IPS-20b (cell line): ENCODE data around the gene ALDOA.

Source experiments
- H3K27ac ChIP-seq: one replicate; pipeline ENCODE4 v1.5.1; 2013; ENCODE audit warnings: low read length
- H3K27me3 ChIP-seq: 2 replicates; pipeline ENCODE4 v1.6.1; 2013; ENCODE audit warnings: mild to moderate bottlenecking, low read length, inconsistent platforms; ENCODE audit not compliant: insufficient read depth
- H3K36me3 ChIP-seq: 2 replicates; pipeline ENCODE4 v1.6.1; 2013; ENCODE audit warnings: low read depth, mild to moderate bottlenecking, inconsistent platforms, low read length, moderate library complexity; ENCODE audit not compliant: insufficient read depth
- H3K4me1 ChIP-seq: 2 replicates; pipeline ENCODE4 v1.6.1; 2013; ENCODE audit warnings: mild to moderate bottlenecking, control low read depth, inconsistent platforms, low read length, moderate library complexity; ENCODE audit not compliant: insufficient read depth
- H3K4me3 ChIP-seq: 2 replicates; pipeline ENCODE4 v1.5.1; 2013; ENCODE audit warnings: mild to moderate bottlenecking, low read length, inconsistent platforms
- H3K9ac ChIP-seq: 2 replicates; pipeline ENCODE4 v1.6.1; 2013; ENCODE audit warnings: low read depth, mild to moderate bottlenecking, inconsistent platforms, low read length, moderate library complexity
- H3K9me3 ChIP-seq: 2 replicates; pipeline ENCODE4 v1.6.1; 2013; ENCODE audit warnings: mild to moderate bottlenecking, low read depth, low read length, inconsistent platforms; ENCODE audit not compliant: insufficient read depth

ALDOA gene

GRCh38 chr16:30075503-30076275, 10.1 kb downstream of the ALDOA start, which contains the start of gene PPP4C:
Gene PPP4C (plus strand): TSS chr16:30075994. CDS start chr16:30076378, 384 bp downstream.
- Histone ChIP-seq H3K36me3 (peaks cover 53% of the 10 kb centered on the region), H3K9ac (peak within 1 kb of the TSS; percentile 89), H3K27me3 (no peaks in the 10 kb centered on the region), H3K9me3 (no peaks in the 10 kb centered on the region), H3K27ac (peak within 1 kb of the TSS; percentile 58), H3K4me1 (peaks cover 4% of the 10 kb centered on the region; the same call in 1 of the 2 replicates), H3K4me3 (peak within 1 kb of the TSS; percentile 93)

GRCh38 chr16:30076276-30076791, 10.8 kb downstream of the ALDOA start:
- Histone ChIP-seq H3K9me3 (no peaks in the 10 kb centered on the region), H3K4me3 (peak overlapping the region; percentile 93), H3K27me3 (no peaks in the 10 kb centered on the region), H3K4me1 (peaks cover 4% of the 10 kb centered on the region; the same call in 1 of the 2 replicates), H3K36me3 (peaks cover 53% of the 10 kb centered on the region), H3K9ac (peak overlapping the region; percentile 89), H3K27ac (no peak overlapping the region)

DNA sequence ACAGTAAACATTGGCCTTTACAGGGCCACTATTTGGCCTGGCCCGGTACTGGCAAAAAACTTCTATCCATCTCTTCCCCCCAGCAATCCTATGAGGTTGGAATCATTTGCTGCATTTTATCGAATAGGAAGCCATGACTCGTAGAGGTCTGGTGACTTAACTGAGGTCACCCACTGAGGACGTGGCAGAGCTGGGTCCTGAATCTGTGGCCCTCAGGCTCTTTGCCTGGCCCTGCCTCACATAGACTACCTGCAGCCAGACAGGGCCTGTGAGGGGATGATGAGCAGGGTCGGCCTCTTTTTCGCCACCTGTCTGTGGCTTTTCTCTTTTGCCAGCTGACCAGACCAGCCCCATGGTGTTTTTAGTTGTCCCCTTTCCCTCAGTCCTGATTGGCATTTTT, 12.1 kb downstream of the ALDOA start:
- Histone ChIP-seq H3K27me3 (no peaks in the 10 kb centered on the region), H3K4me3 (no peak overlapping the region; the same call in 1 of the 2 replicates), H3K9ac (no peak overlapping the region), H3K4me1 (peaks cover 4% of the 10 kb centered on the region; the same call in 1 of the 2 replicates), H3K9me3 (no peaks in the 10 kb centered on the region), H3K27ac (no peak overlapping the region), H3K36me3 (peaks cover 53% of the 10 kb centered on the region)

DNA sequence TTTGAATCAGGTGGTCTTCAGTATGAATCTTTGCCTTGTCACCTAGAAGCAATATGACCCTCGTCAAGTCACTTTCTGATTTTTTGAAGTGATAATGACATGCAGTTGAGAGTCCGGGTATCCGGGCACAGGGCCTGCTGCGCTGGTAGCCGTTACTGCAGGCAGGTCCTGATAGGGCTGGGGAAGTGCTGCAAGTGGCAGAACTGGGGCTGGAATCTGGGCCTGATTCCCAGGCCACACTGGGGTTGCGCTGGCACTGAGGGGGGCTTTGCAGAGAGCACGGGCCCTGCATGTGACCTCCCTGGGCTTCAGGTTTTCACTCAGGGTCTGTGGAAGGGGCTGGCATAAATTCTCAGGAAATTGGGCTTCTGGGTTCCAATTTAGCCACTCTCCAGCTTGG, 13.2 kb downstream of the ALDOA start:
- Histone ChIP-seq H3K4me1 (peaks cover 4% of the 10 kb centered on the region; the same call in 1 of the 2 replicates), H3K36me3 (peaks cover 64% of the 10 kb centered on the region), H3K27ac (no peak overlapping the region), H3K27me3 (no peaks in the 10 kb centered on the region), H3K4me3 (no peak overlapping the region), H3K9me3 (no peaks in the 10 kb centered on the region), H3K9ac (no peak overlapping the region)

- H3K27ac ChIP-seq: no peak overlapping the region
- peaks cover 4% of the 10 kb centered on the region; the same call in 1 of the 2 replicates for H3K4me1 ChIP-seq
- H3K9me3 ChIP-seq: no peaks in the 10 kb centered on the region
- H3K4me3 ChIP-seq: no peak overlapping the region
- H3K9ac ChIP-seq: no peak overlapping the region
- no peaks in the 10 kb centered on the region for H3K27me3 ChIP-seq
- peaks cover 71% of the 10 kb centered on the region for H3K36me3 ChIP-seq
Observed at GRCh38 chr16:30079480-30079879, 13.9 kb downstream of the ALDOA start.

DNA sequence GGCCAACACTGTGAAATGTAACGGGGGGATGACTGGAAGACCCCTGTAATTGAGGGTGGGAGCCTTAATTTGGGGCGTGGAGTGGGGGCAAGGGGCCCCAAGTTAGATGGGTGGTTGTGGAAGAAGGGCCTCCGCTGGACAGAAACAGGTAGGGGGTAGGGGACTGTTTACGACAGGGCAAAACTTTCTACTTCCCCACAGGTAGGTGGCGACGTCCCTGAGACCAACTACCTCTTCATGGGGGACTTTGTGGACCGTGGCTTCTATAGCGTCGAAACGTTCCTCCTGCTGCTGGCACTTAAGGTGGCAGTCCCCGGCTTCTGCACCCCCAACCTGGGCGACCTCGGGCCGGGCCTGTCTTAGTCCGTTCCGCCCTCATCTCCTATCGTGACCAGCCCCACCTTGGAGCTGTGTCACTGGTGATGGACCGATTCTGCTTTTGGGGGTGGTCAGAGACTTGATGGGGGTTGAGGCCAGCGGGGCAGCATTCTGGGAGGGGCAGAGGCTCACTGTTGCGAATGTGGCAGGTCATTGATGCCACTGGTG, 17.1 kb downstream of the ALDOA start:
- H3K27ac ChIP-seq: no peak overlapping the region
- H3K36me3 ChIP-seq: peaks cover 77% of the 10 kb centered on the region
- no peak overlapping the region for H3K9ac ChIP-seq
- no peaks in the 10 kb centered on the region for H3K4me1 ChIP-seq
- H3K9me3 ChIP-seq: no peaks in the 10 kb centered on the region
- H3K27me3 ChIP-seq: no peaks in the 10 kb centered on the region
- no peak overlapping the region for H3K4me3 ChIP-seq

GRCh38 chr16:30083216-30084055, 17.9 kb downstream of the ALDOA start:
- Histone ChIP-seq H3K9me3 (no peaks in the 10 kb centered on the region), H3K27me3 (no peaks in the 10 kb centered on the region), H3K4me1 (no peaks in the 10 kb centered on the region), H3K4me3 (no peak overlapping the region), H3K36me3 (peaks cover 69% of the 10 kb centered on the region), H3K27ac (no peak overlapping the region), H3K9ac (no peak overlapping the region)

GRCh38 chr16:30084096-30084815, 18.7 kb downstream of the ALDOA start:
- H3K4me3 ChIP-seq: no peak overlapping the region
- H3K27me3 ChIP-seq: no peaks in the 10 kb centered on the region
- H3K27ac ChIP-seq: no peak overlapping the region
- peaks cover 60% of the 10 kb centered on the region for H3K36me3 ChIP-seq
- no peak overlapping the region for H3K9ac ChIP-seq
- H3K9me3 ChIP-seq: no peaks in the 10 kb centered on the region
- H3K4me1 ChIP-seq: no peaks in the 10 kb centered on the region

DNA sequence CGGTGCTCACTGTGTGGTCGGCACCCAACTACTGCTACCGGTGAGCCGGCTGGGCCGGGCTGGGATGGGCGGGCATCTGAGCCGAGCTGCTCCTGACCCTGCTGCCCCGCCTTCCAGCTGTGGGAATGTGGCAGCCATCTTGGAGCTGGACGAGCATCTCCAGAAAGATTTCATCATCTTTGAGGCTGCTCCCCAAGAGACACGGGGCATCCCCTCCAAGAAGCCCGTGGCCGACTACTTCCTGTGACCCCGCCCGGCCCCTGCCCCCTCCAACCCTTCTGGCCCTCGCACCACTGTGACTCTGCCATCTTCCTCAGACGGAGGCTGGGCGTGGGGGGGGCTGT, 19.2 kb downstream of the ALDOA start:
- Histone ChIP-seq H3K27ac (no peak overlapping the region), H3K4me1 (no peaks in the 10 kb centered on the region), H3K27me3 (no peaks in the 10 kb centered on the region), H3K36me3 (peaks cover 55% of the 10 kb centered on the region), H3K9me3 (no peaks in the 10 kb centered on the region), H3K4me3 (no peak overlapping the region), H3K9ac (no peak overlapping the region)

DNA sequence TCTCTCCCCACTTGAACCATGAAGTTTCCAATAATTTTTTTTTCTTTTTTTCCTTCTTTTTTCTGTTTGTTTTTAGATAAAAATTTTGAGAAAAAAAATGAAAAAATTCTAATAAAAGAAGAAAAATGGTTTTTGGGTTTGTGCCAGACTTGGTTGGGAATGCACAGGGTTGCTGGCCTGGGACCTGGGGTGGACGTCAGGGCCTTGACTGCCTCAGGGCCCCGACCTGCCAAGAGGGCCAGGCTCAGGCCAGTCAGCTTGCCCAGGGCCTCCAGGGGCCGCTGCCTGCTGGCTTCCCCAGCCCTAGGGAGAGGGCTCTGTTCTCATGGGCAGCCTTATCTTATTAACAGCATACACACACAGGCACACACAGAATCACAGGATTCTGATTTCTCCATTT, 19.7 kb downstream of the ALDOA start:
- H3K9ac ChIP-seq: no peak overlapping the region
- H3K4me3 ChIP-seq: no peak overlapping the region
- no peaks in the 10 kb centered on the region for H3K27me3 ChIP-seq
- no peaks in the 10 kb centered on the region for H3K4me1 ChIP-seq
- no peak overlapping the region for H3K27ac ChIP-seq
- peaks cover 51% of the 10 kb centered on the region for H3K36me3 ChIP-seq
- H3K9me3 ChIP-seq: no peaks in the 10 kb centered on the region

- Histone ChIP-seq H3K27ac (no peak overlapping the region), H3K9ac (no peak overlapping the region), H3K4me3 (no peak overlapping the region), H3K36me3 (peaks cover 46% of the 10 kb centered on the region), H3K9me3 (no peaks in the 10 kb centered on the region), H3K4me1 (no peaks in the 10 kb centered on the region), H3K27me3 (no peaks in the 10 kb centered on the region)
Observed at GRCh38 chr16:30085820-30086219, 20.3 kb downstream of the ALDOA start.
